ENCODE results near the gene TAF1D. TPM values are rescaled to one million over a fixed set of nuclear protein-coding genes. Genes with fewer than 3 reads are reported as not detected.

Gene TAF1D
- total and polyA plus RNA-seq, 8 donors, result 68.3 to 435 (median 169) TPM

DNA sequence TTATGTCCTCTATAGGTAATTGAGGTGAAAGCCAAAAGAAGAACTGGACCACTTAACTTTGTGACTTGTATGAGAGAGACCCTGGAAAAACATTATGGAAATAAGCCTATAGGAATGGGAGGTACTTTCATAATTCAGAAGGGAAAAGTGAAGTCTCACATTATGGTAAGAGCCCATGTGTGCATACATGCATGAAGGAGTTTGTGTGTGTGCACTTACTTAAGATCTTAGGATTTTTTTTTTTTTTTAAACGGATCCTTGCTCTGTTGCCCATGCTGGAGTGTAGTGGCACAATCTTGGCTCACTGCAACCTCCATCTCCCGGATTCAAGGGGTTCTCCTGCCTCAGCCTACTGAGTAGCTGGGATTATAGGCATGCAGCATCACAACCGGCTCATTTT, 16.0 kb upstream of the TAF1D start:
- WGBS, 5 donors, result 84 to 97% (median 91%) methylated on average over 3 of the region's 3 CpGs
- H3K27me3 ChIP-seq, result no peaks in the 10 kb centered on the region
- intact Hi-C loops (cut with DNase I; ENCODE audit: low total_unique reads), result no loop called here

DNA sequence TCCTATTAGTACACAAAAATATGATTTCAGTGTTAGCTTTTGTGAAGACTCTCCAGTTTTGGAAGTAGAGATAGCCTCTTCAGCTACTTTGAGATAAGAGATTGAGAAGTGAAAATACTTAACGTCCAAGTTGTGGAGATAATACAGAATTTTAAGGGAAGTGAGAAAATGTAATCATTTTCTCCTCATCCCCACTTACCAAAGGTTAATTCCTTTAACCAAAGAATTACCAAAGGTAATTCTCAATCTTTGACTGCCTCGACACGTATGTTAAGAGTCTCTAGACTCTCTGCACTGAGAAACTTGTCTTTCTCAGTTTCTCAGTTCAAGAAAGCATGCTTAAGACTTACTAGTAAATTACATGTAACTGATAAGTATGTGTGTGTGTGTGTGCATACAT, 15.5 kb upstream of the TAF1D start:
- 76 to 82% (median 79%) methylated on average over 3 of the region's 3 CpGs for WGBS, 5 donors
- no peak for DNase-seq
- TF ChIP-seq, protein P1, sequence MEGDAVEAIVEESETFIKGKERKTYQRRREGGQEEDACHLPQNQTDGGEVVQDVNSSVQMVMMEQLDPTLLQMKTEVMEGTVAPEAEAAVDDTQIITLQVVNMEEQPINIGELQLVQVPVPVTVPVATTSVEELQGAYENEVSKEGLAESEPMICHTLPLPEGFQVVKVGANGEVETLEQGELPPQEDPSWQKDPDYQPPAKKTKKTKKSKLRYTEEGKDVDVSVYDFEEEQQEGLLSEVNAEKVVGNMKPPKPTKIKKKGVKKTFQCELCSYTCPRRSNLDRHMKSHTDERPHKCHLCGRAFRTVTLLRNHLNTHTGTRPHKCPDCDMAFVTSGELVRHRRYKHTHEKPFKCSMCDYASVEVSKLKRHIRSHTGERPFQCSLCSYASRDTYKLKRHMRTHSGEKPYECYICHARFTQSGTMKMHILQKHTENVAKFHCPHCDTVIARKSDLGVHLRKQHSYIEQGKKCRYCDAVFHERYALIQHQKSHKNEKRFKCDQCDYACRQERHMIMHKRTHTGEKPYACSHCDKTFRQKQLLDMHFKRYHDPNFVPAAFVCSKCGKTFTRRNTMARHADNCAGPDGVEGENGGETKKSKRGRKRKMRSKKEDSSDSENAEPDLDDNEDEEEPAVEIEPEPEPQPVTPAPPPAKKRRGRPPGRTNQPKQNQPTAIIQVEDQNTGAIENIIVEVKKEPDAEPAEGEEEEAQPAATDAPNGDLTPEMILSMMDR (IDR thresholded peaks at IDR 0.05), result no peak
- no peak for TF ChIP-seq POLR2AphosphoS5 (IDR thresholded peaks at IDR 0.05)
- TF ChIP-seq EP300 (IDR thresholded peaks at IDR 0.05), result no peak
- TF ChIP-seq POLR2A (IDR thresholded peaks at IDR 0.05), result no peak
- intact Hi-C loops (cut with DNase I; ENCODE audit: low total_unique reads), result no loop called here
- no peaks in the 10 kb centered on the region for H3K27me3 ChIP-seq
- H3K9me3 ChIP-seq, result no peaks in the 10 kb centered on the region
- H3K36me3 ChIP-seq, result peaks cover 50 to 98% (median 94%) of the 10 kb centered on the region in 4 donors
- no peak overlapping the region for H3K4me3 ChIP-seq
- no peak overlapping the region for H3K27ac ChIP-seq
- no peaks in the 10 kb centered on the region for H3K4me1 ChIP-seq

More for the DNA sequence above, 16.0 kb upstream of the TAF1D start:
- DNase-seq, result no peak
- Histone ChIP-seq H3K27ac (no peak overlapping the region), H3K9me3 (no peaks in the 10 kb centered on the region), H3K4me3 (no peak overlapping the region), H3K4me1 (no peaks in the 10 kb centered on the region), H3K36me3 (peaks cover 50 to 98% (median 94%) of the 10 kb centered on the region in 4 donors)
- TF ChIP-seq EP300 (IDR thresholded peaks at IDR 0.05) (no peak), POLR2AphosphoS5 (IDR thresholded peaks at IDR 0.05) (no peak), POLR2A (IDR thresholded peaks at IDR 0.05) (no peak)
- TF ChIP-seq, protein P1 (IDR thresholded peaks at IDR 0.05), result no peak

DNA sequence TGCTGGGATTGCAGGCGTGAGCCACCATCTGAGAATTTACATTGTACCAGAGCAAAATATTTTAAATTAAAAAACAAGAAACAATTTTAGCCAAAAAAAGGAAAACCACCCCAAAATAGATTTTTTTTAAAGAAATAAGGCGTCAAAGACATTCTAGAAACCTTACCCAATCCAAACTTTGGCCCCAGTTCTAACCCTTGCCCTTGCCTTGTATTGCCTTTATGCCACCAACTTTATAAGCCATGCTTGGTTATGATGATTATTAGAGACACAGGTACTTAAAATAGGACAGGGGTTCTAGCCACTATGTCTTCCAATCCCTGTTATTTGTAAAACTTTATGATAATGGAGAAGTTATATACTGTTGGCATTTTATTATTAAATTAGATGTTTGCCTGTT, 11.9 kb upstream of the TAF1D start:
- H3K27me3 ChIP-seq, result no peaks in the 10 kb centered on the region
- no peaks in the 10 kb centered on the region for H3K9me3 ChIP-seq
- TF ChIP-seq, protein P1 (IDR thresholded peaks at IDR 0.05), result no peak
- H3K36me3 ChIP-seq, result peaks cover 27 to 86% (median 65%) of the 10 kb centered on the region in 4 donors
- H3K27ac ChIP-seq, result no peak overlapping the region
- 94 to 97% (median 96%) methylated on average over 2 of the region's 2 CpGs for WGBS, 5 donors
- no peaks in the 10 kb centered on the region for H3K4me1 ChIP-seq
- no peak for DNase-seq
- intact Hi-C loops (cut with DNase I; ENCODE audit: low total_unique reads), result no loop called here
- no peak overlapping the region for H3K4me3 ChIP-seq

DNA sequence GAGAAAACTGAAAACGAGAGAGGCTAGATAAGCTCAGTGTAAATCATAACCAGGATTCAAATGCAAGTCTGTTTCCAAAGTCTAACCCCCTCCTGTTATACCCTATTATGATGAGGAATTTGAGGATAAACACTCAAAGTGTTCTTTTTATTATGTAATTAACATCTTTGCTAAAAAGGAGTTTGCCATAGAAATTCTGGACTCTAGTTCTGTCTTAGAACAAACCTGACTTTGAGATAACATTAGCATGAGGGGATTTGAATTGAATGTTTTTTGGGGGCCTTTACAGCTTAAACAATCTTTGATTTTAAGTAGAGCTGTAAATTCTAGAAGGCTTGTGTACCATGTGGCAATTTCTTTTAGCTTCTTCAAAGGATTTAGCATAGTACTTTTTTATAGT, 9.7 kb upstream of the TAF1D start:
- Histone ChIP-seq H3K4me3 (no peak overlapping the region), H3K9me3 (no peaks in the 10 kb centered on the region), H3K27me3 (no peaks in the 10 kb centered on the region), H3K36me3 (peaks cover 11 to 66% (median 42%) of the 10 kb centered on the region in 4 donors), H3K27ac (no peak overlapping the region), H3K4me1 (peaks cover 2 to 6% (median 3%) of the 10 kb centered on the region in 4 donors)
- 60 to 76% (median 69%) methylated on average over 1 of the region's 1 CpG for WGBS, 5 donors
- intact Hi-C loops (cut with DNase I; ENCODE audit: low total_unique reads), result no loop called here
- TF ChIP-seq POLR2AphosphoS5 (IDR thresholded peaks at IDR 0.05), result no peak
- no peak for TF ChIP-seq EP300 (IDR thresholded peaks at IDR 0.05)
- TF ChIP-seq, protein P1 (IDR thresholded peaks at IDR 0.05), result no peak
- no peak for DNase-seq
